ENCODE measurements around the gene CRIP2. TPM values are rescaled to one million over a fixed set of nuclear protein-coding genes. Genes with fewer than 3 reads are reported as not detected.

Gene CRIP2
- total and polyA plus RNA-seq, 9 of the 15 experiments (the other 6 are each of a cell fraction or from before 2014, with no cell fraction given) = 0.18 to 2.0 (median 0.69) TPM; not detected in 1

DNA sequence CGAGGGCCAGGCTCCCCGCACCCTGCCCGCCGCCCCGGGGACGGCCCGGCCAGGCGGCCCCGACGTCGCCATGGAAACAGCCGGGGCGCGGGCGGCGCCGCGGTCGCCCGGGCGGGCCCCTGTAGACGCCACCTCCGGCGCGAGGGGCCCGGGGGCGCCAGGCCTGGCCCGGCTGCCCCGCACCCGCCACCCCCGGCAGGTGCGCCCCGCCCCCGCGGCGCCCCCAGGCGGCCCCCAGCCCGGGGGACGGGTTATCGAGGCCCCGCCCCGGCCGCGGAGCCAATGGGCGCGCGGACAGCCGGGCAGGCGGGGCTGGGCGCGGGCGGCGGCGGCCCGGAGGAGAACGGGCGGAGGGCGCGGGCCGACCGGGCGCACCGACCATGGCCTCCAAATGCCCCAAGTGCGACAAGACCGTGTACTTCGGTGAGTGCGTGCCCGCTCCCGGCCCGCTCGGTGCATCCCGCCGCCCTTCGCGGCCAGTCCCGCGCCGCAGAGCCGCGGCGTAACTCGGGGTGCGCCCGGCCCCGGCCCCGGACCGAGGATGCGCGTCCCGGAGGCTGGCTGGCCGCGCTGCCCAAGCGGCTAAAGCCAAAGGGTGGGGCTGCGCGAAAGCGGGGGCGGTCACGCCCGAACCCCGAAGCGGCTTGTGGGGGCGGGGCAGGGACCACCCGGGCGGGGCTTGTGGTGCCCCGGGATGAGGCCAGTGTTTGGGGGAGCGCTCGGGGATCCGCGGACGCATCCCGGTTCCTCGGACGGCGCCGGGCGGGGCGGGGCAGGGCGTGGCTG is at the start of gene CRIP2 (continued):
- TF ChIP-seq BCLAF1 (IDR thresholded peaks at IDR 0.05; ENCODE audit: borderline replicate concordance in 1 of 2, control insufficient read depth in 1 of 2, low read depth in 2 of 2, low read length in 1 of 2) = no peak

DNA sequence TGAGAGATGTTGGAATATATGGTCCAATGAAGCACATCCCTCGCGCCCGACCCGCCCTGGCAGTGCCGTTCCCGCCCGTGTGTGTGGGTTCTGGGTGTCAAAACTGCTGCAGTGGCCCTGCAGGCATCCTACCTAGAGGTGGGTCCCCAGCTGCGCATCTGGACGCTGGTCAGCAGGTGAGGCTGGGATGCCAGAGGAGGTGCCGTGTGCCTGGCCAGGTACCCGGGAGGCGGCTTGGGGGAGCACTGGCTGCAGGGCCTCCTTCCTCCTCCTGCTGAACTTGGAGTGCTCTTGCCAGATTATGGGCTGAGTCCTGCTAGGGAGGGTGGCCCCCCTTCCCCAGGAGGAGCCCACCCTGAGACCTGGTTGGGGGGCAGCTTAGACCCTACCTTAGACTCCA is 49.8 kb upstream of the CRIP2 start:
- peaks cover 8 to 53% of the 10 kb centered on the region in 2 experiments; a peak in 4 of 5 replicates for H3K4me1 ChIP-seq (replicated peaks in 1 of 2; ENCODE audit: control insufficient read depth in 2 of 2, insufficient read depth in 2 of 2, low read length in 2 of 2)
- intact Hi-C loops (cut with micrococcal nuclease) = no loop called here
- CTCF ChIA-PET (ENCODE audit: low intra/inter-chr PET ratio) = no interaction called here

More for the DNA sequence above, 49.8 kb upstream of the CRIP2 start:
- peaks cover 87% of the 10 kb centered on the region for H3K79me2 ChIP-seq (ENCODE audit: control insufficient read depth, insufficient read depth, low read length)
- no peaks in the 10 kb centered on the region; the same call in 1 of the 2 replicates for H3K9me3 ChIP-seq (replicated peaks; ENCODE audit: control insufficient read depth, insufficient read depth, low read depth, low read length)
- ATAC-seq (no peak), FAIRE-seq (no peak), DNase-seq (ENCODE audit: extremely low read depth in 1 of 4, low spot score in 3 of 4) (no peak)
- H3K36me3 ChIP-seq (ENCODE audit: control insufficient read depth, insufficient read depth, low read length) = peaks cover 55% of the 10 kb centered on the region; the same call in 2 of the 3 replicates
- peaks cover 6% of the 10 kb centered on the region for H3K9me1 ChIP-seq (ENCODE audit: control insufficient read depth, insufficient read depth, low read length)
- H3K4me2 ChIP-seq (ENCODE audit: insufficient read depth, low read length) = no peak overlapping the region
- in situ Hi-C loops (cut with MboI) = no loop called here
- POLR2A ChIA-PET = interaction anchor here (0.6 kb wide), 1 partner anchor 52 kb away, joined by 3 read pairs; no protein-coding TSS in a partner anchor
- TF ChIP-seq RBFOX2 (IDR thresholded peaks at IDR 0.05; ENCODE audit: low read depth, low read length) (0 out of 2 replicates have a peak, but pooled peaks have one; percentile 41), TEAD1 (CRISPR knock-in tag; IDR thresholded peaks at IDR 0.05) (no peak)
- BruUV-seq (replicated peaks) = no TSS peak
- no peak overlapping the region for H3K27ac ChIP-seq (ENCODE audit: extremely low read depth, low read depth, low read length)
- H3K4me3 ChIP-seq = no peak overlapping the region
- no peaks in the 10 kb centered on the region for H4K20me1 ChIP-seq (replicated peaks; ENCODE audit: control insufficient read depth, insufficient read depth, low read length)
- no peak overlapping the region for H2AFZ ChIP-seq (ENCODE audit: low read depth, low read length)
- no peaks in the 10 kb centered on the region for H3K27me3 ChIP-seq (ENCODE audit: control insufficient read depth in 2 of 2, insufficient read depth in 2 of 2, low read length in 2 of 2)
- no peak overlapping the region for H3K9ac ChIP-seq (ENCODE audit: insufficient read depth in 1 of 2, low read depth in 2 of 2, low read length in 2 of 2)
- 100% methylated on average over 2 of the region's 12 CpGs for WGBS (ENCODE audit: insufficient coverage, low coverage, missing lambda C conversion rate)
